HG02763 (cell line): Measurements from ENCODE around the gene GRIK4.

Experiments used
- ATAC-seq: cut with Tn5 transposase; IDR thresholded peaks from one replicate; pipeline ENCODE4 v1.9.1; 2021; ENCODE audit warnings: mild to moderate bottlenecking, moderate library complexity; ENCODE audit not compliant: unreplicated experiment

The GRIK4 gene

GRCh38 chr11:120702656-120703055 lies 191.1 kb downstream of the GRIK4 start:
- no peak for ATAC-seq

GRCh38 chr11:120703358-120704152 lies 192.0 kb downstream of the GRIK4 start:
- ATAC-seq, result no peak

- ATAC-seq, result no peak
Observed at GRCh38 chr11:120704256-120704750, 192.8 kb downstream of the GRIK4 start.

- no peak for ATAC-seq
Observed at GRCh38 chr11:120706257-120706656, 194.7 kb downstream of the GRIK4 start.

- no peak for ATAC-seq
Observed at GRCh38 chr11:120707098-120707497, 195.6 kb downstream of the GRIK4 start.

- no peak for ATAC-seq
Observed at GRCh38 chr11:120707663-120708062, 196.1 kb downstream of the GRIK4 start.

GRCh38 chr11:120708511-120709183 lies 197.1 kb downstream of the GRIK4 start:
- ATAC-seq, result no peak

- no peak for ATAC-seq
Observed at GRCh38 chr11:120709808-120710207, 198.3 kb downstream of the GRIK4 start.

- ATAC-seq, result no peak
Observed at GRCh38 chr11:120710354-120711131, 199.0 kb downstream of the GRIK4 start.

GRCh38 chr11:120712014-120712413 lies 200.5 kb downstream of the GRIK4 start:
- ATAC-seq, result no peak

- no peak for ATAC-seq
Observed at GRCh38 chr11:120712881-120713280, 201.3 kb downstream of the GRIK4 start.

GRCh38 chr11:120713296-120713695 lies 201.7 kb downstream of the GRIK4 start:
- ATAC-seq, result no peak

GRCh38 chr11:120714438-120714837 lies 202.9 kb downstream of the GRIK4 start:
- ATAC-seq, result no peak

GRCh38 chr11:120715239-120715638 lies 203.7 kb downstream of the GRIK4 start:
- ATAC-seq, result no peak

GRCh38 chr11:120717042-120717441 lies 205.5 kb downstream of the GRIK4 start:
- no peak for ATAC-seq

- no peak for ATAC-seq
Observed at GRCh38 chr11:120717623-120718022, 206.1 kb downstream of the GRIK4 start.

GRCh38 chr11:120718171-120718570 lies 206.6 kb downstream of the GRIK4 start:
- no peak for ATAC-seq

- ATAC-seq, result no peak
Observed at GRCh38 chr11:120719348-120719747, 207.8 kb downstream of the GRIK4 start.

- ATAC-seq, result no peak
Observed at GRCh38 chr11:120720760-120721159, 209.2 kb downstream of the GRIK4 start.

- ATAC-seq, result no peak
Observed at GRCh38 chr11:120722524-120722923, 211.0 kb downstream of the GRIK4 start.

GRCh38 chr11:120723751-120724150 lies 212.2 kb downstream of the GRIK4 start:
- ATAC-seq, result no peak
